ENCODE results near the gene FRMPD4. TPM values are rescaled to one million over a fixed set of nuclear protein-coding genes. Genes with fewer than 3 reads are reported as not detected.

FRMPD4 gene
- total and polyA plus RNA-seq, 2 of the 13 experiments (the other 11 are each of a cell fraction or from before 2014, with no cell fraction given), result not detected

GRCh38 chrX:12315526-12315925, 177.3 kb downstream of the FRMPD4 start:
- WGBS (ENCODE audit: low lambda C conversion rate), result 6% methylated on average over 2 of the region's 2 CpGs
- Histone ChIP-seq H3K9me3 (ENCODE audit: low read length) (no peaks in the 10 kb centered on the region), H3K27me3 (ENCODE audit: control insufficient read depth in 1 of 2, insufficient read depth in 2 of 2, low read length in 2 of 2) (no peaks in the 10 kb centered on the region), H2AFZ (ENCODE audit: low read length) (no peak overlapping the region), H3K4me3 (replicated peaks in 1 of 3; ENCODE audit: insufficient read depth in 1 of 3, low read depth in 2 of 3, low read length in 3 of 3) (no peak overlapping the region), H3K27ac (ENCODE audit: extremely low read length, insufficient read depth, low read length) (no peak overlapping the region), H3K4me2 (ENCODE audit: low read depth, low read length) (no peak overlapping the region), H3K36me3 (replicated peaks in 1 of 2; ENCODE audit: control insufficient read depth in 1 of 2, insufficient read depth in 2 of 2, low read length in 2 of 2) (no peaks in the 10 kb centered on the region), H4K20me1 (ENCODE audit: insufficient read depth, low read length) (no peaks in the 10 kb centered on the region), H3K9ac (ENCODE audit: insufficient read depth, low read depth, low read length) (no peak overlapping the region), H3K4me1 (ENCODE audit: insufficient read depth, low read length) (no peaks in the 10 kb centered on the region), H3K79me2 (ENCODE audit: insufficient read depth, low read length) (no peaks in the 10 kb centered on the region)
- no peak for DNase-seq (ENCODE audit: low spot score)
- POLR2A ChIA-PET, result no interaction called here
- CTCF ChIA-PET (ENCODE audit: low intra/inter-chr PET ratio, low total read pairs), result no interaction called here
- intact Hi-C loops (cut with micrococcal nuclease; ENCODE audit: unreplicated experiment) (no loop called here), in situ Hi-C loops (cut with HindIII; ENCODE audit: extremely low pct_ligation_motif_present, low pct_unique_long_range_greater_than_20kb) (no loop called here)
- no peak for ATAC-seq
- BruUV-seq (replicated peaks), result no TSS peak
- no peak for TF ChIP-seq SRSF1 (optimal IDR thresholded peaks at IDR 0.05; ENCODE audit: low read depth, low read length)
- no peak for TF ChIP-seq DNMT3B (CRISPR knock-in tag; conservative IDR thresholded peaks at IDR 0.05)
- no peak for TF ChIP-seq ZNF331 (CRISPR knock-in tag; IDR thresholded peaks at IDR 0.05)
- no peak for TF ChIP-seq ZNF362 (CRISPR knock-in tag; IDR thresholded peaks at IDR 0.05; ENCODE audit: borderline replicate concordance)
- TF ChIP-seq DPF2 (CRISPR knock-in tag; IDR thresholded peaks at IDR 0.05; ENCODE audit: borderline replicate concordance, low read depth), result no peak
- TF ChIP-seq PHB2 (IDR thresholded peaks at IDR 0.05; ENCODE audit: partially characterized antibody), result no peak
- TF ChIP-seq ZNF20 (CRISPR knock-in tag; IDR thresholded peaks at IDR 0.05), result no peak
- no peak for TF ChIP-seq ZNF234 (CRISPR knock-in tag; conservative IDR thresholded peaks at IDR 0.05)
- TF ChIP-seq IRX3 (CRISPR knock-in tag; IDR thresholded peaks at IDR 0.05; ENCODE audit: borderline replicate concordance, low read depth), result no peak
- TF ChIP-seq ZNF891 (CRISPR knock-in tag; IDR thresholded peaks at IDR 0.05), result no peak
- TF ChIP-seq ZNF639 (CRISPR knock-in tag; conservative IDR thresholded peaks at IDR 0.05), result no peak
- no peak for TF ChIP-seq ARID2 (CRISPR knock-in tag; IDR thresholded peaks at IDR 0.05; ENCODE audit: borderline replicate concordance)
- no peak for TF ChIP-seq ZIK1 (CRISPR knock-in tag; IDR thresholded peaks at IDR 0.05; ENCODE audit: borderline replicate concordance, low read depth)
- TF ChIP-seq ZKSCAN8 (CRISPR knock-in tag; IDR thresholded peaks at IDR 0.05; ENCODE audit: borderline replicate concordance), result no peak
- no peak for TF ChIP-seq GTF2F1 (IDR thresholded peaks at IDR 0.05; ENCODE audit: low read length)
- TF ChIP-seq ZMYM4 (CRISPR knock-in tag; IDR thresholded peaks at IDR 0.05), result no peak
- no peak for TF ChIP-seq ZNF230 (CRISPR knock-in tag; IDR thresholded peaks at IDR 0.05)
- no peak for FAIRE-seq

All from HepG2 (cell line).